Mononuclear cell (primary cell): ENCODE data around the gene C18orf63. TPM values are rescaled to one million over a fixed set of nuclear protein-coding genes. Genes with fewer than 3 reads are reported as not detected.

Experiments used
- H3K27me3 ChIP-seq: 2 replicates; pipeline ENCODE4 v1.6.0; 2011; ENCODE audit warnings: low read length, control low read depth; ENCODE audit not compliant: insufficient read depth
- H3K4me1 ChIP-seq: 2 replicates; pipeline ENCODE4 v1.5.1; 2011; ENCODE audit warnings: mild to moderate bottlenecking, low read length, control low read depth; ENCODE audit not compliant: insufficient read depth
- H3K4me3 ChIP-seq: 2 replicates; pipeline ENCODE4 v1.5.1; 2011; ENCODE audit warnings: mild to moderate bottlenecking, low read length, moderate library complexity
- H3K9me3 ChIP-seq: 2 replicates; pipeline ENCODE4 v1.5.1; 2011; ENCODE audit warnings: low read depth, mild to moderate bottlenecking, control low read depth, low read length
- total RNA-seq: library from RNA; depleted of rRNA; stranded (reverse); fragments of >200 nt; gene quantifications from one replicate; pipeline ENCODE4 v1.2.3, GENCODE V29; 2012

The C18orf63 gene
- not detected for total RNA-seq

GRCh38 chr18:74315464-74316256 is at the start of gene C18orf63:
Gene C18orf63, plus strand, starts transcription at chr18:74315839. Its CDS starts 2,027 bp downstream, at chr18:74317866.
- Histone ChIP-seq H3K27me3 (no peaks in the 10 kb centered on the region), H3K9me3 (no peaks in the 10 kb centered on the region), H3K4me3 (no peak within 1 kb of the TSS), H3K4me1 (no peaks in the 10 kb centered on the region)

- Histone ChIP-seq H3K4me3 (no peak overlapping the region), H3K4me1 (no peaks in the 10 kb centered on the region)
Observed at GRCh38 chr18:74266161-74266560, 49.5 kb upstream of the C18orf63 start.

GRCh38 chr18:74268175-74268574 is 47.5 kb upstream of the C18orf63 start:
- Histone ChIP-seq H3K4me3 (no peak overlapping the region), H3K9me3 (no peaks in the 10 kb centered on the region), H3K27me3 (no peaks in the 10 kb centered on the region), H3K4me1 (no peaks in the 10 kb centered on the region)

More at GRCh38 chr18:74266161-74266560, 49.5 kb upstream of the C18orf63 start:
- H3K9me3 ChIP-seq, result no peaks in the 10 kb centered on the region
- H3K27me3 ChIP-seq, result no peaks in the 10 kb centered on the region

- no peaks in the 10 kb centered on the region for H3K27me3 ChIP-seq
- no peak overlapping the region for H3K4me3 ChIP-seq
- H3K4me1 ChIP-seq, result no peaks in the 10 kb centered on the region
- no peaks in the 10 kb centered on the region for H3K9me3 ChIP-seq
Observed at GRCh38 chr18:74268933-74269620, 46.6 kb upstream of the C18orf63 start.

GRCh38 chr18:74271635-74272034 is 44.0 kb upstream of the C18orf63 start:
- H3K4me3 ChIP-seq, result no peak overlapping the region
- no peaks in the 10 kb centered on the region for H3K27me3 ChIP-seq
- H3K9me3 ChIP-seq, result no peaks in the 10 kb centered on the region
- H3K4me1 ChIP-seq, result no peaks in the 10 kb centered on the region

GRCh38 chr18:74273394-74273793 is 42.2 kb upstream of the C18orf63 start:
- H3K4me1 ChIP-seq, result no peaks in the 10 kb centered on the region
- H3K4me3 ChIP-seq, result no peak overlapping the region
- H3K27me3 ChIP-seq, result no peaks in the 10 kb centered on the region
- H3K9me3 ChIP-seq, result no peaks in the 10 kb centered on the region

- H3K4me3 ChIP-seq, result no peak overlapping the region
- no peaks in the 10 kb centered on the region for H3K9me3 ChIP-seq
- H3K27me3 ChIP-seq, result no peaks in the 10 kb centered on the region
- no peaks in the 10 kb centered on the region for H3K4me1 ChIP-seq
Observed at GRCh38 chr18:74274700-74275099, 40.9 kb upstream of the C18orf63 start.

- no peaks in the 10 kb centered on the region for H3K27me3 ChIP-seq
- no peaks in the 10 kb centered on the region for H3K4me1 ChIP-seq
- H3K9me3 ChIP-seq, result no peaks in the 10 kb centered on the region
Observed at GRCh38 chr18:74275736-74276135, 39.9 kb upstream of the C18orf63 start.

GRCh38 chr18:74276609-74277008 is 39.0 kb upstream of the C18orf63 start:
- Histone ChIP-seq H3K9me3 (no peaks in the 10 kb centered on the region), H3K4me3 (no peak overlapping the region), H3K27me3 (no peaks in the 10 kb centered on the region), H3K4me1 (peaks cover under 1% of the 10 kb centered on the region)

More at GRCh38 chr18:74275736-74276135, 39.9 kb upstream of the C18orf63 start:
- no peak overlapping the region for H3K4me3 ChIP-seq

- no peaks in the 10 kb centered on the region for H3K27me3 ChIP-seq
- no peaks in the 10 kb centered on the region for H3K9me3 ChIP-seq
- no peak overlapping the region for H3K4me3 ChIP-seq
- H3K4me1 ChIP-seq, result peaks cover 7% of the 10 kb centered on the region
Observed at GRCh38 chr18:74277296-74277695, 38.3 kb upstream of the C18orf63 start.

GRCh38 chr18:74278058-74278457 is 37.6 kb upstream of the C18orf63 start:
- no peak overlapping the region for H3K4me3 ChIP-seq
- H3K4me1 ChIP-seq, result peaks cover 10% of the 10 kb centered on the region
- no peaks in the 10 kb centered on the region for H3K9me3 ChIP-seq
- no peaks in the 10 kb centered on the region for H3K27me3 ChIP-seq

- no peak overlapping the region for H3K4me3 ChIP-seq
- peaks cover 10% of the 10 kb centered on the region for H3K4me1 ChIP-seq
- no peaks in the 10 kb centered on the region for H3K27me3 ChIP-seq
- no peaks in the 10 kb centered on the region for H3K9me3 ChIP-seq
Observed at GRCh38 chr18:74278983-74279382, 36.7 kb upstream of the C18orf63 start.

GRCh38 chr18:74281011-74281979 is 34.3 kb upstream of the C18orf63 start:
- Histone ChIP-seq H3K4me1 (peaks cover 10% of the 10 kb centered on the region), H3K9me3 (no peaks in the 10 kb centered on the region), H3K4me3 (no peak overlapping the region), H3K27me3 (no peaks in the 10 kb centered on the region)

GRCh38 chr18:74281980-74282754 is 33.5 kb upstream of the C18orf63 start:
- Histone ChIP-seq H3K9me3 (no peaks in the 10 kb centered on the region), H3K4me3 (no peak overlapping the region), H3K4me1 (peaks cover 10% of the 10 kb centered on the region), H3K27me3 (no peaks in the 10 kb centered on the region)
